HepG2 (cell line): Measurements from ENCODE around the gene RPS28. TPM values are rescaled to one million over a fixed set of nuclear protein-coding genes. Genes with fewer than 3 reads are reported as not detected.

Experiments
- ATAC-seq: fragments of 200-7000 bp; cut with Tn5 transposase; 3 replicates; pipeline ENCODE4 v1.9.1; 2020; ENCODE audit warnings: mild to moderate bottlenecking, moderate library complexity
- BruUV-seq: library from RNA; stranded (reverse); fragments of 400-500 nt; replicated peaks from 2 replicates; lab custom pipeline; 2021; lab: Mats Ljungman, UMichigan
- CTCF ChIA-PET: fragments of 300-600 bp; formaldehyde crosslinking; extraction: SDS; loops from one replicate; lab custom pipeline; 2021; ENCODE audit warnings: low total read pairs, inconsistent platforms, low intra/inter-chr PET ratio; lab: Yijun Ruan, JAX
- POLR2A ChIA-PET: fragments of 350-600 bp; sonication (Branson Sonifier 250); formaldehyde crosslinking; loops from one replicate; lab custom pipeline; 2020; ENCODE audit warnings: antibody characterized with exemption, inconsistent platforms; lab: Yijun Ruan, JAX
- DNase-seq: peaks from one replicate; pipeline ENCODE4 v3.0.0-alpha.2; 2015; ENCODE audit warnings: low spot score
- FAIRE-seq: peaks from 3 replicates; lab custom pipeline; 2011; peaks lifted over from hg19 to GRCh38; lab: Jason Lieb, UNC
- H2AFZ ChIP-seq: one replicate; pipeline ENCODE4 v1.6.1; 2011; ENCODE audit warnings: low read length, inconsistent platforms
- H3K27ac ChIP-seq: fragments of 300-600 bp; 3 replicates; pipeline ENCODE4 v1.8.0; 2011; ENCODE audit warnings: mixed run types, mild to moderate bottlenecking, mixed read lengths, low read length, inconsistent platforms; ENCODE audit not compliant: insufficient read depth; ENCODE audit errors: extremely low read length
- H3K27me3 ChIP-seq, 2 experiments: fragments of 200-600 bp in 1 of 2; 2 replicates in 1 of 2; 3 replicates in 1 of 2; pipeline versions ENCODE4 v1.6.0 to v1.8.0; 2011; ENCODE audit warnings: low read length in 2 of 2, mild to moderate bottlenecking in 2 of 2, moderate library complexity in 2 of 2, inconsistent platforms in 1 of 2; ENCODE audit not compliant: insufficient read depth in 2 of 2, control insufficient read depth in 1 of 2
- H3K36me3 ChIP-seq, 2 experiments: fragments of 200-600 bp in 1 of 2; replicated peaks in 1 of 2; 2 replicates in 1 of 2; 3 replicates in 1 of 2; pipeline versions ENCODE4 v1.5.1 to v1.8.0; 2011; ENCODE audit warnings: low read length in 2 of 2, inconsistent platforms in 1 of 2; ENCODE audit not compliant: insufficient read depth in 2 of 2, control insufficient read depth in 1 of 2
- H3K4me1 ChIP-seq: 2 replicates; pipeline ENCODE4 v1.5.1; 2012; ENCODE audit warnings: low read length, inconsistent platforms; ENCODE audit not compliant: insufficient read depth
- H3K4me2 ChIP-seq: 2 replicates; pipeline ENCODE4 v1.6.0; 2011; ENCODE audit warnings: low read depth, low read length, inconsistent platforms
- H3K4me3 ChIP-seq, 3 experiments: fragments of 200-600 bp in 1 of 3; sonication (generic), shearing (Covaris generic) in 1 of 3; replicated peaks in 1 of 3; 2 replicates each; pipeline ENCODE4 v1.5.1; 2011 to 2016; ENCODE audit warnings: low read length in 3 of 3, inconsistent platforms in 2 of 3, low read depth in 2 of 3, mild to moderate bottlenecking in 2 of 3, control low read depth in 1 of 3, mixed read lengths in 1 of 3; ENCODE audit not compliant: insufficient read depth in 1 of 3
- H3K79me2 ChIP-seq: one replicate; pipeline ENCODE4 v1.6.1; 2011; ENCODE audit warnings: low read length, inconsistent platforms; ENCODE audit not compliant: insufficient read depth
- H3K9ac ChIP-seq: 2 replicates; pipeline ENCODE4 v1.6.0; 2011; ENCODE audit warnings: mild to moderate bottlenecking, low read depth, low read length, inconsistent platforms; ENCODE audit not compliant: insufficient read depth
- H3K9me3 ChIP-seq: 2 replicates; pipeline ENCODE4 v1.5.1; 2012; ENCODE audit warnings: mild to moderate bottlenecking, low read length
- H4K20me1 ChIP-seq: 2 replicates; pipeline ENCODE4 v1.6.0; 2011; ENCODE audit warnings: inconsistent platforms, mild to moderate bottlenecking, low read length, moderate library complexity; ENCODE audit not compliant: insufficient read depth
- DPF2 ChIP-seq: sonication (generic); formaldehyde crosslinking; IDR thresholded peaks from 2 replicates; pipeline ENCODE4 v1.4.0; 2020; ENCODE audit warnings: mild to moderate bottlenecking, low read depth, missing genetic modification reagents, borderline replicate concordance
- EHMT2 ChIP-seq: fragments of 200-600 bp; sonication (generic); IDR thresholded peaks from 2 replicates; pipeline ENCODE4 v1.7.0; 2017; ENCODE audit warnings: antibody characterized with exemption, low read depth, low read length, borderline replicate concordance
- ELF4 ChIP-seq: sonication (generic); formaldehyde crosslinking; IDR thresholded peaks from 2 replicates; pipeline ENCODE4 v1.5.0; 2020; ENCODE audit warnings: missing genetic modification reagents, mild to moderate bottlenecking, moderate library complexity, borderline replicate concordance
- HCFC1 ChIP-seq: fragments of 150-350 bp; IDR thresholded peaks from 2 replicates; pipeline ENCODE4 v1.6.1; 2014; ENCODE audit warnings: low read depth, low read length
- MAFK ChIP-seq, 2 experiments: IDR thresholded peaks in 1 of 2; conservative IDR thresholded peaks in 1 of 2; 2 replicates each; pipeline ENCODE4 v1.6.1; 2011; ENCODE audit warnings: improper control_type of control experiment in 2 of 2, low read length in 2 of 2
- PHB2 ChIP-seq: fragments of 450-650 bp; IDR thresholded peaks from 2 replicates; pipeline ENCODE4 v1.6.1; 2018; ENCODE audit not compliant: partially characterized antibody
- SMAD1 ChIP-seq: sonication (generic); formaldehyde crosslinking; IDR thresholded peaks from 2 replicates; pipeline ENCODE4 v1.4.0; 2020; ENCODE audit warnings: missing genetic modification reagents, low read depth, mild to moderate bottlenecking, borderline replicate concordance
- ZGPAT ChIP-seq: IDR thresholded peaks from 2 replicates; pipeline ENCODE4 v1.6.1; 2016; ENCODE audit warnings: mild to moderate bottlenecking
- ZNF232 ChIP-seq: sonication (generic); formaldehyde crosslinking; IDR thresholded peaks from 2 replicates; pipeline ENCODE4 v1.4.0; 2020; ENCODE audit warnings: missing genetic modification reagents, borderline replicate concordance
- ZNF333 ChIP-seq: sonication (generic); formaldehyde crosslinking; IDR thresholded peaks from 2 replicates; pipeline ENCODE4 v1.4.0; 2020; ENCODE audit warnings: mild to moderate bottlenecking, missing genetic modification reagents, borderline replicate concordance
- ZNF451 ChIP-seq: sonication (generic); formaldehyde crosslinking; IDR thresholded peaks from 2 replicates; pipeline ENCODE4 v1.5.0; 2020; ENCODE audit warnings: mild to moderate bottlenecking, missing genetic modification reagents
- ZNF678 ChIP-seq: sonication (generic); formaldehyde crosslinking; IDR thresholded peaks from 2 replicates; pipeline ENCODE4 v1.4.0; 2020; ENCODE audit warnings: mild to moderate bottlenecking, missing genetic modification reagents
- ZNF704 ChIP-seq: sonication (generic); formaldehyde crosslinking; IDR thresholded peaks from 2 replicates; pipeline ENCODE4 v1.8.1; 2023; ENCODE audit warnings: mild to moderate bottlenecking, inconsistent platforms, moderate library complexity, missing genetic modification reagents, borderline replicate concordance
- ZNF75D ChIP-seq: sonication (generic); formaldehyde crosslinking; IDR thresholded peaks from 2 replicates; pipeline ENCODE4 v1.8.1; 2023; ENCODE audit warnings: missing genetic modification reagents, mild to moderate bottlenecking, borderline replicate concordance
- WGBS: methylation state at CpG from one replicate; pipeline ENCODE4 v1.1.6; 2017; ENCODE audit warnings: low lambda C conversion rate; 5-methylcytosine and 5-hydroxymethylcytosine counted together
- in situ Hi-C: cut with HindIII; loops from 2 replicates; pipeline ENCODE4 v1.10.0; 2017; ENCODE audit warnings: low pct_unique_long_range_greater_than_20kb; ENCODE audit not compliant: extremely low pct_ligation_motif_present
- intact Hi-C: fragments of 100-400 bp; cut with micrococcal nuclease; formaldehyde crosslinking; loops from one replicate; pipeline ENCODE4 v1.10.0; 2022; ENCODE audit not compliant: unreplicated experiment
- polyA plus RNA-seq, 8 experiments: library from polyadenylated mRNA; depleted of rRNA in 3 of 8; stranded (reverse) in 7 of 8; unstranded in 1 of 8; fragments of >200 nt; fragmentation: Illumina TruSeq in 4 of 8; extraction: Trizol in 4 of 8; gene quantifications; 2 replicates each; pipeline versions ENCODE4 v1.2.1 to v1.2.3, GENCODE V29; 2011 to 2016; ENCODE audit warnings: low read depth in 4 of 8, missing spikeins in 1 of 8, mixed read lengths in 1 of 8; ENCODE audit not compliant: insufficient read depth in 1 of 8
- total RNA-seq, 5 experiments: library from RNA; depleted of rRNA; stranded (reverse); fragments of >200 nt; fragmentation: Illumina TruSeq; extraction: Trizol; gene quantifications; 2 replicates each; pipeline ENCODE4 v1.2.3, GENCODE V29; 2016; ENCODE audit warnings: low read depth in 1 of 5
- TF ChIP-seq, protein P1 (sequence below): sonication (generic); formaldehyde crosslinking; IDR thresholded peaks from 2 replicates; pipeline ENCODE4 v1.4.0; 2020; ENCODE audit warnings: mild to moderate bottlenecking, missing genetic modification reagents, borderline replicate concordance
- TF ChIP-seq, protein P2 (sequence below): IDR thresholded peaks from 2 replicates; pipeline ENCODE4 v1.6.1; 2012; ENCODE audit warnings: low read depth, low read length, improper control_type of control experiment

The RPS28 gene
- total and polyA plus RNA-seq, 2 of the 13 experiments (the other 11 are each of a cell fraction or from before 2014, with no cell fraction given) = 281 to 545 TPM

GRCh38 chr19:8308891-8309291, 12.4 kb upstream of the RPS28 start:
- WGBS = 94% methylated on average over 17 of the region's 17 CpGs
- H3K4me2 ChIP-seq = peak overlapping the region; percentile 98; the same call in 1 of the 2 replicates
- no peak overlapping the region for H3K9ac ChIP-seq
- peaks cover 13 to 25% of the 10 kb centered on the region in 2 experiments; a peak in 4 of 5 replicates for H3K36me3 ChIP-seq
- no peaks in the 10 kb centered on the region for H3K27me3 ChIP-seq
- BruUV-seq = no TSS peak
- peaks cover 39% of the 10 kb centered on the region for H3K4me1 ChIP-seq
- intact Hi-C loops (no loop called here), in situ Hi-C loops (loop anchor here (5.0 kb wide), 1 partner anchor 47 kb away; no protein-coding TSS in a partner anchor)
- TF ChIP-seq ZNF75D (CRISPR knock-in tag) = no peak
- no peak for TF ChIP-seq DPF2
- no peak for TF ChIP-seq ZNF232 (CRISPR knock-in tag)
- no peak for TF ChIP-seq ZNF451 (CRISPR knock-in tag)
- no peak for TF ChIP-seq SMAD1 (CRISPR knock-in tag)
- TF ChIP-seq ZNF333 (CRISPR knock-in tag) = no peak
- TF ChIP-seq ELF4 = no peak
- TF ChIP-seq MAFK (conservative IDR thresholded peaks at IDR 0.05 in 1 of 2, IDR thresholded peaks at IDR 0.05 in 1 of 2; ENCODE audit: low read length in 2 of 2) = no peak
- no peak for TF ChIP-seq ZGPAT (CRISPR knock-in tag)
- no peak for TF ChIP-seq PHB2
- no peak for TF ChIP-seq EHMT2
- TF ChIP-seq HCFC1 = no peak
- TF ChIP-seq ZNF704 (CRISPR knock-in tag) = no peak
- TF ChIP-seq, protein P1, sequence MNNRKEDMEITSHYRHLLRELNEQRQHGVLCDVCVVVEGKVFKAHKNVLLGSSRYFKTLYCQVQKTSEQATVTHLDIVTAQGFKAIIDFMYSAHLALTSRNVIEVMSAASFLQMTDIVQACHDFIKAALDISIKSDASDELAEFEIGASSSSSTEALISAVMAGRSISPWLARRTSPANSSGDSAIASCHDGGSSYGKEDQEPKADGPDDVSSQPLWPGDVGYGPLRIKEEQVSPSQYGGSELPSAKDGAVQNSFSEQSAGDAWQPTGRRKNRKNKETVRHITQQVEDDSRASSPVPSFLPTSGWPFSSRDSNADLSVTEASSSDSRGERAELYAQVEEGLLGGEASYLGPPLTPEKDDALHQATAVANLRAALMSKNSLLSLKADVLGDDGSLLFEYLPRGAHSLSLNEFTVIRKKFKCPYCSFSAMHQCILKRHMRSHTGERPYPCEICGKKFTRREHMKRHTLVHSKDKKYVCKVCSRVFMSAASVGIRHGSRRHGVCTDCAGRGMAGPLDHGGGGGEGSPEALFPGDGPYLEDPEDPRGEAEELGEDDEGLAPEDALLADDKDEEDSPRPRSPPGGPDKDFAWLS (CRISPR knock-in tag) = no peak
- TF ChIP-seq, protein P2, sequence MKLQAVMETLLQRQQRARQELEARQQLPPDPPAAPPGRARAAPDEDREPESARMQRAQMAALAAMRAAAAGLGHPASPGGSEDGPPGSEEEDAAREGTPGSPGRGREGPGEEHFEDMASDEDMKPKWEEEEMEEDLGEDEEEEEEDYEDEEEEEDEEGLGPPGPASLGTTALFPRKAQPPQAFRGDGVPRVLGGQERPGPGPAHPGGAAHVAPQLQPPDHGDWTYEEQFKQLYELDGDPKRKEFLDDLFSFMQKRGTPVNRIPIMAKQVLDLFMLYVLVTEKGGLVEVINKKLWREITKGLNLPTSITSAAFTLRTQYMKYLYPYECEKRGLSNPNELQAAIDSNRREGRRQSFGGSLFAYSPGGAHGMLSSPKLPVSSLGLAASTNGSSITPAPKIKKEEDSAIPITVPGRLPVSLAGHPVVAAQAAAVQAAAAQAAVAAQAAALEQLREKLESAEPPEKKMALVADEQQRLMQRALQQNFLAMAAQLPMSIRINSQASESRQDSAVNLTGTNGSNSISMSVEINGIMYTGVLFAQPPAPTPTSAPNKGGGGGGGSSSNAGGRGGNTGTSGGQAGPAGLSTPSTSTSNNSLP = no peak
- TF ChIP-seq ZNF678 (CRISPR knock-in tag) = no peak
- no peaks in the 10 kb centered on the region for H4K20me1 ChIP-seq
- ATAC-seq = no peak
- H3K9me3 ChIP-seq = no peaks in the 10 kb centered on the region
- no peak overlapping the region for H2AFZ ChIP-seq
- ChIA-PET POLR2A (interaction anchor here (5.8 kb wide), 1 partner anchor 11 kb away, joined by 39 read pairs; the partner anchor contains the start of genes NDUFA7 and RPS28), CTCF (no interaction called here)
- no peak for DNase-seq
- H3K27ac ChIP-seq = peak overlapping the region; percentile 85
- H3K4me3 ChIP-seq = peak overlapping the region; percentile 50 to 77 (median 66); a peak in 5 of 6 replicates
- no peak for FAIRE-seq
- H3K79me2 ChIP-seq = peaks cover 17% of the 10 kb centered on the region
